NCI-H69 (cell line): ENCODE results near the gene ORC3.
"Not testable (repeated sequence)": the region's sequence is repeated elsewhere in the genome, so short reads cannot be mapped to it uniquely, and the experiment has no call there.

Experiments
- DNase-seq: peaks from one replicate; lab custom pipeline; 2025; lab: John Stamatoyannopoulos, UW

The ORC3 gene

GRCh38 chr6:87661016-87661415 is 71.1 kb downstream of the ORC3 start:
- no peak for DNase-seq

GRCh38 chr6:87661503-87661902 is 71.6 kb downstream of the ORC3 start:
- DNase-seq: no peak

GRCh38 chr6:87663434-87663833 is 73.5 kb downstream of the ORC3 start:
- no peak for DNase-seq

GRCh38 chr6:87664921-87665485 is 75.1 kb downstream of the ORC3 start:
- no peak for DNase-seq

- no peak for DNase-seq
These were observed 77.1 kb downstream of the ORC3 start for GRCh38 chr6:87667032-87667431.

- no peak for DNase-seq
These were observed 78.1 kb downstream of the ORC3 start for GRCh38 chr6:87668013-87668412.

- DNase-seq: peak; percentile 48
These were observed 79.1 kb downstream of the ORC3 start for GRCh38 chr6:87669051-87669450.

- DNase-seq: no peak
These were observed 80.8 kb downstream of the ORC3 start for GRCh38 chr6:87670707-87671106.

GRCh38 chr6:87671555-87672029 is 81.7 kb downstream of the ORC3 start:
- DNase-seq: no peak

GRCh38 chr6:87672641-87673040 is 82.7 kb downstream of the ORC3 start:
- no peak for DNase-seq

GRCh38 chr6:87673237-87673636 is 83.3 kb downstream of the ORC3 start:
- DNase-seq: no peak

GRCh38 chr6:87674290-87674689 is 84.4 kb downstream of the ORC3 start:
- DNase-seq: no peak

- peak; percentile 43 for DNase-seq
These were observed 85.2 kb downstream of the ORC3 start for GRCh38 chr6:87675004-87675681.

GRCh38 chr6:87682310-87682709 is 92.4 kb downstream of the ORC3 start:
- no peak for DNase-seq

- DNase-seq: no peak
These were observed 94.0 kb downstream of the ORC3 start for GRCh38 chr6:87683890-87684289.

GRCh38 chr6:87684895-87685654 is 95.1 kb downstream of the ORC3 start:
- no peak for DNase-seq

- not testable (repeated sequence) for DNase-seq
These were observed 96.8 kb downstream of the ORC3 start for GRCh38 chr6:87686636-87687205.

GRCh38 chr6:87687296-87687695 is 97.4 kb downstream of the ORC3 start:
- DNase-seq: no peak

- not testable (repeated sequence) for DNase-seq
These were observed 98.0 kb downstream of the ORC3 start for GRCh38 chr6:87687893-87688292.

GRCh38 chr6:87690441-87690840 is 100.5 kb downstream of the ORC3 start:
- DNase-seq: no peak

GRCh38 chr6:87692086-87692485 is 102.2 kb downstream of the ORC3 start:
- DNase-seq: no peak

- not testable (repeated sequence) for DNase-seq
These were observed 106.9 kb downstream of the ORC3 start for GRCh38 chr6:87696817-87697216.
